HK-2 (cell line): ENCODE measurements around the gene YDJC.
"Not testable (repeated sequence)": the region's sequence is repeated elsewhere in the genome, so short reads cannot be mapped to it uniquely, and the experiment has no call there.

Experiments
- DNase-seq: peaks from one replicate; pipeline ENCODE4 v3.0.0-alpha.2; 2018; ENCODE audit not compliant: unreplicated experiment

Gene YDJC, protein sequence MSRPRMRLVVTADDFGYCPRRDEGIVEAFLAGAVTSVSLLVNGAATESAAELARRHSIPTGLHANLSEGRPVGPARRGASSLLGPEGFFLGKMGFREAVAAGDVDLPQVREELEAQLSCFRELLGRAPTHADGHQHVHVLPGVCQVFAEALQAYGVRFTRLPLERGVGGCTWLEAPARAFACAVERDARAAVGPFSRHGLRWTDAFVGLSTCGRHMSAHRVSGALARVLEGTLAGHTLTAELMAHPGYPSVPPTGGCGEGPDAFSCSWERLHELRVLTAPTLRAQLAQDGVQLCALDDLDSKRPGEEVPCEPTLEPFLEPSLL

DNA sequence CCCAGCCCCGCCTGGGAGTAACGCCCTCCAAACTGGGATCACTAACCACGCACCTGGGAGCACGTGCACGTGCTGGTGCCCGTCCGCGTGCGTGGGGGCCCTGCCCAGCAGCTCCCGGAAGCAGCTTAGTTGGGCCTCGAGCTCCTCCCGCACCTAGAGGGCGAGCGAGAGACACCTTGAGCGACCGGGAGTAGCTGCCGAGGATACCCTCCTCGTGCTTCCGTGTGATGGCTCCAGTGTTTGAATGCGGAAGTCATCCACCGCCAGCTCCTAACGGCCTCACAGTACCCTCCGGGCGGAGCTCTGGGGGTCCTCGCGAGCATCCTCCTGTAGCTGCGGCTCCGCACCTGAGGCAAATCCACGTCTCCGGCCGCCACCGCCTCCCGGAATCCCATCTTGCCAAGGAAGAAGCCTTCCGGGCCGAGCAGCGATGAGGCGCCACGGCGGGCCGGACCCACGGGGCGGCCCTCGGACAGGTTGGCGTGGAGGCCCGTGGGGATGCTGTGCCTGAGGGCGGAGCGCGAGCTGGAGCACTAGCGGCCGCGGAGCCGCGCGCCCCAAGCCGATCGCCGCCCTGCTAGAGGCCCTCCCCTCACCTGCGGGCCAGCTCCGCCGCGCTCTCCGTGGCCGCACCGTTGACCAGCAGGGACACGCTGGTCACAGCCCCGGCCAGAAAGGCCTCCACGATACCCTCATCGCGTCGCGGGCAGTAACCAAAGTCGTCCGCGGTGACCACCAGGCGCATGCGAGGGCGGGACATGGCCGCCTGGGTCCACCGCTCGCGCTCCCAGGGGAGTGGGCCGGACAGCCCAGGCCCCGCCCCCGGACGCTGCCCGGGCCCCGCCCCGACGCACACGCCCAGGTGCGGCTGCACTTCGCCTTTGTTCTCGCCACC is at the start of gene YDJC:
YDJC (minus strand) TSS at position 768 of the 895 bp plus-strand sequence; CDS start at position 760, 8 bp downstream.
- peak; percentile 92 for DNase-seq

DNA sequence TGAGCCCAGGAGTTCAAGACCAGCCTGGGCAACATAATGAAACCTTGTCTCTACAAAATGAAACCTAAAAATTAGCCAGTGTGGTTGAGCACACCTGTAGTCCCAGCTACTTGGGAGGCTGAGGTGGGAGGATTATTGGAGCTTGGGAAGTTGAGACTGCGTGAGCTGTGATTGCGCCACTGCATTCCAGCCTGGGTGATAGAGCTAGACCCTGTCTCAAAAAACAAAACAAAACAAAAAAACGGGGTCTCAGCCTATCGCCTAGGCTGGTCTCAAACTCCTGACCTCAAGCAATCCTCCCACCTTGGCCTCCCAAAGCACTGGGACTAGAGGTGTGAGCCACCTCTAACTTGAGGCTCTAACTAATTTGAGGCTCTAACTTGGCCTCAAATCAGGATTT is 49.6 kb upstream of the YDJC start:
- DNase-seq: no peak

DNA sequence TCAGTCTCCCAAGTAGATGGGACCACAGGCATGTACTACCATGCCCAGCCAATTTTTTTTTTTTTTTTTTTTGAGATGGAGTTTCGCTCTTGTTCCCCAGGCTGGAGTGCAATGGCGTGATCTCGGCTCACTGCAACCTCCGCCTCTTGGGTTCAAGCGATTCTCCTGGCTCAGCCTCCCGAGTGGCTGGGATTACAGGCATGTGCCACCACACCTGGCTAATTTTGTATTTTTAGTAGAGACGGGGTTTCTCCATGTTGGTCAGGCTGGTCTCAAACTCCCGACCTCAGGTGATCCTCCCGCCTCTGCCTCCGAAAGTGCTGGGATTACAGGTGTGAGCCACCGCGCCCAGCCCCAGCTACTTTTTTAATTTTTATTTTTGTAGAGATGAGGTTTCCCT is 49.0 kb upstream of the YDJC start:
- not testable (repeated sequence) for DNase-seq

DNA sequence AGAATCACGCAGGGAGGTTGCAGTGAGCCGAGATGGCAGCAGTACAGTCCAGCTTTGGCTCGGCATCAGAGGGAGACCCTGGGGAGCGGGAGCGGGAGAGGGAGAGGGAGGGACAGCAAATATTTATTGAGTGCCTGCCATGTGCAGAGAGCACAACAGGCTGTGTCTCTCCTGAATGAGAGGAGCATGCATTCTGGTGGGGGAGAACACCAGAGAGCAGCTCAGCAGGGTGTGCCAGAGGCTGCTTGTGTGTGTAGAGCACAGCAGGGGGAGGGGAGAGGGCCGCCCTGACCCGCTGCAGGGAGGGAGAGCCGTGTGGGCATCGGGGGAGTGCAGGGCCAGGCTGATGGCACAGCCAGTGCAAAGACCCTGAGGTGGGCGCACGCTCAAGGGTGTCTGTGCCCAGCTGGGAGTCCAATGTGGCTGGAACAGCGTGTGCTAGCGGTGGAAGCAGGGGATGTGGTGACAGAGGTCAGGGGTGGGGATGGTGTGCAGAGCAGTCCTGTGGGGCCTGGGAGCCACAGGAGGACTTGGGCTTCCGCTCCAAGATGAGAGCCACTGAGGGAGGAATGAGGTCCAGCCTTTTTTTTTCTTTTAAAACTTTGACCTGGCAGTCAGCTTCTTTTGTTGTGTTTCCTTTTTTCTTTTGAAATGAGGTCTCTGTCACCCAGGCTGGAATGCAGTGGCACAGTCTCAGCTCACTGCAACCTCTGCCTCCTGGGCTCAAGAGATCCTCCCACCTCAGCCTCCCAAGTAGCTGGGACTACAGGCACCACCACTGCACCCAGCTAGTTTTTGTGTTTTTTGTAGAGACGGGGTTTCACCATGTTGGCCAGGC is 48.0 kb upstream of the YDJC start:
- DNase-seq: no peak

DNA sequence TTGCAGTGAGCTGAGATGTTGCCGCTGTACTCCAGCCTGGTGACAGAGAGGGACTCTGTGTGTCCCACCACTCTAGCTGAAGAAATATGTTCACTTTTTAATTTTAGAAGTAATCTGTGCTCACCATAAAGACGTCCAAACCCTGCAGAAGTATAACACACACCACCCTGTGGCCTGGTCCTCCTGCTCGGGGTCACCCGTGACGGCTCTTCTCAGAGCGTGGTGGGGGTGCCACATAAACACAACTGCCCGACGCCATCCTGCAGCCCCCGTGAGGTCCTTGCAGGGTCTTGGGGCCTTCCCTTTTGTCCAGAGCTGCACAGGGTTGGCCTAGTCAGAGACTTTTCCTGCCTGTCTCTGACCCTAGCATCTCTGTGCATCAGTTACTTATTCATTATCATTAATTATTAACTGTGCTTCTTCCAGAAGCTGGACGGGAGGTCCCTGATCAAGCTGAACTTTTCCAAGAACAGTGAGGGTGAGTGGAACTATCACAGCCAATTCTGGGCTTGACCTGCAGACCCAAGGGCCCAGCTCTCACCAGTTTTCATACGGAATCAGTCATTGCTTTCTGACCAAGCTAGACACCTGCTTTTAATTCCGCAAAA is 44.9 kb upstream of the YDJC start:
- DNase-seq: no peak

DNA sequence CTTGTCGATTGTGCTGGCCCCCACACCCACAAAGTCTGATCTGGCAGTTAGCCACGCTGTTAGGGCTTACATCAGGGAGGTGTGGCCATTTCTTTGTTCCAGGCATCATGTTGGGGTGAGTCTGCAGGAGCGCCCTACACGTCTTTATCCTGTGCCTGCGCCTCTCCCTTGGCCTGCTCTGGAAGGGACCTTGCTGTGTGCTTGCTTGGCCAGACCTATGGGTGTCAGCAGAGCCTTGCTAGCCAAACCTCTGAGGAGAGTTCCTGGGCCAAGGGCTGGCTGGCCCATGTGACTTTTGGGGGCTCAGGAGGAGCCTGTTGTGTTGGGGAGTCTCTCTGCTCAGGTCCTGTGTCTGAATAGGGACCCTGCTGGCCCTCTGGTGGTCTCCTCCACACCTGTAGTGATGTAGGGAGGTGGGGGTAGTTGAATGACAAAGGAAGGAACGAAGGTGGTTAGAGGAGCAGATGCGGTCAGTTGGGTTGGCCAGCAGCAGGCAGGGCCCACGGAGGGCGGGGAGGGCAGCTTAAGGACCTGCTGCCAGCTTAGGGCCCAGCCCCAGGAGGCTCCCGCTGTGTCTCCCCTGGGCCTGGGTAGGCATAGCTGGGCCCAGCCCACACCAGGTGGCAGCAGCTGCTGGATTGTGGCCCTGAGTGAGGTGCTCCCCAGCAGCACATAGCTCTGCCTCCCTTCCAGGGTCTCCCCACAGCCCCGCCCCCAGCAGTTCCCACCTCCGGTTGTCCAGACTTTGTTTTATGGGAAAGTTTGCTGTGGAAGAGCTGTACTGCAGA is 43.9 kb upstream of the YDJC start:
- DNase-seq: no peak

DNA sequence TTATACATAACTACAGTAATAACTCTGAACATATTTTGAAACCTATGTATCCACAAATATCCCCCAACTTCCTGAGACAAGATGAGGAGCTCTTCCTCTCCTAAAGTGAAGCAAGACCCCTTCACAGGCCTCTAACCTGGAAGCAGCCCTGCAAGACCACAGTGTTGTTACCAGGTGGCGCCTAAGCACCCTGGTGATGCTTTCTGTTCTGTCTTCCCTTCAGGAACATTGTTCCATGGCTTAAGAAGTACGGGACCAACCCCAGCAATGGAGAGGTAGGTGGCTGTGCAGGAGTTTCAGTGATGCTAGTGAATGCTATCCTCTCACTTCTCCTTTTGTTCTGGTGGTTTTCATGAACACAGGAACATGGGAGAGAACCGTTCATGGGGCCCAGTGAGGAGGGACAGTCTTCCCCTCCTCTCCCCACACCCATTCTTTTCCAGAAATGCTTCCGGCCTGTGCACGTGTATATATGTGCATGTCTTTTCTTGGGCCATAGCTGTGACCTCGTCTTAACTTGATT is 42.3 kb upstream of the YDJC start:
- DNase-seq: no peak

DNA sequence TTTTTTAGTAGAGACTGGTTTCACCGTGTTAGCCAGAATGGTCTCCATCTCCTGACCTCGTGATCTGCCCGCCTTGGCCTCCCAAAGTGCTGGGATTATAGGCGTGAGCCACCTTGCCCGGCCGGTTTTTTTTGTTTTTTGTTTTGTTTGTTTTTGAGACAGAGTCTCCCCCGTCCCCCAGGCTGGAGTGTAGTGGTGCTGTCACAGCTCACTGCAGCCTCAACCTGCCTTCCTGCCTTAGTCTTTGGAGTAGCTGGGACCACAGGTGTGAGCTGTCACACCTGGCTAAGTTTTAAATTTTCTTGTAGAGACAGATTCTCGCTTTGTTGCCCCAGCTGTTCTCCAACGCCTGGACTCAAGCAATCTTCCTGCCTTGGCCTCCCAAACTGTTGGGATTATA is 39.2 kb upstream of the YDJC start:
- no peak for DNase-seq

DNA sequence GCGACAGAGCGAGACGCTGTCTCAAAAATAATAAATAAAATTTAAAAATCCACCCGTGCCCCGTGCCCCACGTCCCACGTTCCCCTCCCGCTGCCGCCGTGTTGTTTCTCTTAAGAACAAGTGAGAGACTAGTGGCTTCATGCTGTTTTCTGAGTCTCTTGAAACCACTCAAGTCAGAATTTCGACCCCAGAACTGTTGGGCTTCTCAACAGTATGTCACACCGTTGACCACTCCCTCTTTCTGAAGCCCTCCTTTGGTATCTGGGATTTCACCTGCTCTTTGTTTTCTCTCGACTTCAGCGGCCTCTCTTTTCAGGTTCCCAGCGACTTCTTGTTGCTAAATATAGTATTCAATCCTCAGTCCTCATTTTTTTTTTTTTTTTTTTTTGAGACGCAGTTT is 37.0 kb upstream of the YDJC start:
- DNase-seq: no peak

DNA sequence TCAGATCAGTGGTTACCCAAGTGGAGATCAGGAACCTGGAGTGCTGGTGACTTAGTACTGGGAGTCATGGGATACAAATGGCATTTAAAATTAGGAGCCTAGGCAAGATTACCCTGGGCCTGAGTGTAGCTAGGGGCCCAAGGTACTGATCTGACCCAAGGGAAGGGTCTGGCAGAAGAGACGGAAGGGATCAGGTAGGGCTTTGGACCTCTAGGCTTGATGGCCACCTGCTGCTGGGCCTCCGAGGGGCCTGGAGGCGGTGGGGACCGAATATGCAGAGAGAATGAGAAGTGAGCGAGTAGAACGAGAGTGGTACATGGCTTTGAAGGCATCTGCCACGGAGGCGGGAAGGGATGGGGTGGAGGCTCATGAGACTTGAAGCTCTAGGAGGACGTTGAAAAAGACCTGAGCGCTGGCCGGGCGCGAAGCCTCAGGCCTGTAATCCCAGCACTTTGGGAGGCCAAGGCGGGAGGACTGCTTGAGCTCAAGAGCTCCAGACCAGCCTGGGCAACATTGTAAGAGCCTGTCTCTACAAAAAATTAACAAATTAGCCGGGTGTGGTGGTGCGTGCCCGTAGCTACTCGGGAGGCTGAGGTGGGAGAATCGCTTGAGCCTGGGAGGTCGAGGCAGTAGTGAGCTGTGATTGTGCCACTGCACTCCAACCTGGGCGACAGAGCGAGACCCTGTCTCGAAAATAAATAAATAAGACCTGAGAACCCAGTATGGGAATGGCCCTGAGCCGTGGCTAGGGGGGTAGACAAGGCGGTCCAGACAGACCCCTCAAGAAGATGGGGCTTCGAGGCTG is 35.4 kb upstream of the YDJC start:
- no peak for DNase-seq

DNA sequence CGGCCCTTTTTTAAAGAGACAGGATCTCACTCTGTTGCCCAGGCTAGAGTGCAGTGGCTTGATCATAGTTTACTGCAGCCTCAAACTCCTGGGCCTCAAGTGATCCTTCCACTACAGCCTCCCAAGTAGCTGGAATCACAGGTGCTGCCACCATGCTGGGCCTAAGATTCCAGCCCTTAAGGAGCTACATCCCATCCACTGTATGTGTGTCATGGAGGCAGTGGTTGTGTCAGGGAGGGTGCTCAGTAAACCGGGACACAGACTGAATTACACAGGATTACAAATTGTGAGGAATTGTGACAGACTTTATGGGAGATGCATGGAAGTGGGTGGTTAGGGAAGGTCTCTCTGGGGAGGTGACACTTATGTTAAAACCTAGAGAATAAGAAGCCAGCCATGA is 33.9 kb upstream of the YDJC start:
- no peak for DNase-seq

DNA sequence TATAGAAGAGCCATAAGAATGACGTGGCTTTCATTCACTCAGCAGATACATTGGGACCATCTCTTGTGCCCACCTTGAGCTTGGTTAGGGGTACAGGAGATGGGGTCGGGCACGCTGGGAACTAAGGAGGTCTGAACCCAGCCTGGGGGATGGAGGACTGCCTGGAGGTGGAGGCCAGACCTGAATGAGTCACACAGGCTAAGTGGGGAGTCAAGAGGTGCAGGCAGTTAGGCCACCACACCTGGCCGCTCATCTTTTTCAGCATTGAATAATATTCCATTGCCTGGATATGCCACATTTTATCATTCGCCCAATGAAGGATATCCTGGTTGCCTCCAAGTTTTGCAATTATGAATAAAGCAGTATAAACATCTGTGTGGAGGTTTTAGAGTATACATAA is 32.2 kb upstream of the YDJC start:
- no peak for DNase-seq

DNA sequence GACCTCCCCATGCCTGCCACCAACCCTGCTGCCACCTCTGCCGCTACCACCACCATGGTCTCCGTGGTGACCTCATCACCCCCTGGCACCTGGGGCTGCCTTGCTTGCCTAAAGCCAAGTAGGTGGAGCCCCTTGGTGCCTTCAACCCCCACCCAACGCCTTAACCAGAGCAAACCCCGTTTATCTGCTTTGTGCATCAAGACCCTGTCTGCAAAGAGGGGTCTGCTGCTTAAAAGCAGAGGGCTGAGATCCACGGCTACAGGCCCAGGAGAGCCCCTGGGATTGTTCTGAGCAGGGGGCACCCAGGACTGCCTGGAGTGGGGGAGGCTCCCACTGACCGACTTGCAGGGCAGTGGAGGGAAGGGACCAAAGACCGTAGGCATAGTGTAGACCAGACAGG is 31.1 kb upstream of the YDJC start:
- DNase-seq: no peak

DNA sequence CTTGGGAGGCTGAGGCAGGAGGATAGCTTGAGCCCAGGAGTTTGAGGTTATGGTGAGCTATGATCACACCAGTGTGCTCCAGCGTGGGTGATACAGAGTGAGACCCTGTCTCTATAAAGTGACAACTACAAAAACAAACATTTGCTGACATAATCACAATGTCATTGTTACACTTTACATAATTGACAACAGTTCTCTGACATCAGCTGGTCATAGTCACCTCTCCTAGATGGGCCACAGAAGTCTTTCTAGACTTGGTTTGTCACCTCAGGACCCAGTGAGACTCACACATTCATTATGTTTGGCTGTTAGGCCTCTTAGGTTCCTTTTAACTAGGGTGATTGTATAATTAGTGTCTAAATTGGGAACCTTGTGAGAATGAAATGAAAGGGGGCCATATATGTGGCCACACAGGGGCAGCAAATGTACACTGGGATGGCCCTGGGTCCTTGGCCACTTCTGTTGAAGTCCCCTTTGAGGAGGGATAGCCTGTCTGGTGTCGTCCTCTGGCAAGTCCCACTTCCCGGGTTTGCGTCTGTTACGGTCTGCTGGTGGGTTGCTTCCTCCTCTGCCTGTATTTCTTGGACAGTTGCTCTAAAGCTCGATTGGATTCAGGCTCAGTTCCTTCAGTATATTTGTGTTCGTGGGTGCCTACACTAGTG is 30.2 kb upstream of the YDJC start:
- DNase-seq: no peak

DNA sequence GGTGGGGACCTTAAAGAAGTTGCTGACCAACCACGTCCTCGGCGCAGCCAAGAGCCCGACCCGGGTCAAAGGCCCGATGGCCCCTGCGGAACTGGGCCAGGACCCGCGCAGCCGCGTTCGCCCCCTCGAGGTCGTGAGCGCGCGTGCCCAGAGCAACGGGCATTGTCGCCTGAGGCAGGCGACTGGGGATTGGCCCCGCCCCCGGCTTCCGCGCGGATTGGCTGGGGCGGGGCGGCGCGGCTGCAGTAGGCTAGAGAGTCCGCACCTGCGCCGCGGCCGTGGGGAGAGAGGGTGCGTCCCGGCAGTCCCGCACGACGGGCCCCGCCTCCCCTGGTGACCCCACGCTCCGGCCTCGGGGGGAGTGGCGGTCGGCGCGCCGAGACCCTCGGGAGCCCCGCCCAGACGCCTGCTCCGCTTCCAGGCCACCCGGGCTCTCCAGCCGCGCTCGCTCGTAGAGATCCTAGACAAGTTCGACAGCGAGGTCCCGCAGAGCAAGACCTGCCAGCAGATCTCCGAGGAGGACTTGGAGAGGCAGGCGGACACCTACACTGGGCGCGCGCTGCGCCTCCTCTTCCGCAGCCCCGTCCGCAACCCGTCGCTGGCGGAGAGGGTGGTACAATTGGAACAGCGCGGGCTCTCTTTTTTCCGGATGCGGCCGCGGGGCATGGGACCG is 27.7 kb upstream of the YDJC start:
- DNase-seq: peak; percentile 71

DNA sequence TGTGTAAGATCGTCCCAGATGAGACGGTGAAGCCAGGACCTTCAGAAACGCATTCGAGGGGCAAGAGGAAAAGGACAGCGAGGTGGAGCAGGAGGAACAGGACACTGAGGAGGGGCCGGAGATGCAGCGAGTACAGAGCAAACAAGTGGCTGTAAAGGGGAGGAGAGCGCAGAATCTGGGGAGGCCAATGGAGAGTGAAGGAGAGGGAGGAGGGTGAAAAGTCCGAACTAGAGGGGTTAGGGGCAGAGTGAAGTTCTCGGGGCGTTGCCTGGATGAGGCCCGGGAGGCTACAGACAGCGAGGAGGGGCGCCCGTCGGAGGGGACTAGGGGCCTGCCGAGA is 27.2 kb upstream of the YDJC start:
- no peak for DNase-seq

DNA sequence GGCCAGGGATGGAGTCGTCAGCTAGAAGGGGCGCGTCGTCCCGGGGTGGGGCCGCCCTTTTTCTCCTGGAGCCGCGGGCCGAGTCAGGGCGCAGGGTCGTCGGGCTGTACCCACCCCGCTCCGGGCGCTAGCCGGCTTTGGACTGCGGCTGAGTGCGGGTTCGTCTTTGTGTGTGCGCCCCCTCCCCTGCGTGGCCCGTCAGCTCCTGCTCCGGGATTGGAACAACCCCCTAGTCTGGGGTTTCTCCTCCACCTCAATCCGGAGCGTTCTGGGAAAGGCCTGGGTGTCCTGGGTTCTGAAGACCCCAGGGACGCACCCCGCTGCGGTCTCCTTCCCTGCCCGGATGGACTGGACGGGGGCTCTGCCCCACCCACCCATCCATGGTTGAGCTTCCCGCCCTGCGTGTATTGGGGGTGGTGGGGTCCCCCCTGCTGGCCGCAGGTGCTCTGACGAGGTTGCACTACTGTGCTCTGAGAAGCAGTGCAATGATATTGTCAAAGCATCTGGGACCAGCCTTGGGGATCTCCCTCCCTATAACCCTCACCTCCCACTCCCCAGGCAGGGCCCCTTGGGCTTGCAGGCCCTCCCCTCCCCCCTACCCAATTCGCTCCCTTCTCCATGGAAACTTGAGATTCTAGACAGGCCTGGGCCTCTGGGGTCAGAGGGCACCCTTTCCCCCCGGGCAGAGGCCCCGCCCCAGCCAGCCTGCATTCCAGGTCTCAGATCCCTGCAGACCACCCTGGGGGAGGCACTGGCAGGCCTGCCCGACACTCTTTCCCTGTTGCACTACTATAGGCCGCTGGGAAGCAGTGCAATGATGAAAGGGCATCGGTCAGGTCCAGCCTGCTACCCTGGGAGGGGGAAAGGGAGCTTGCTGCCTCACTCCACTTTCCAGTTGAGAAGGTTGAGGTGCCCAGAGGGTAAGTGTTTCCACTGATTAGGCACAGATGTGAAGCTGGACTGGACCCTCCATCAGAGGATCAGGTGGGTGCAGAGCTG is 23.0 kb upstream of the YDJC start:
- no peak for DNase-seq
